ENCODE results near the gene EDARADD.
"Not testable (repeated sequence)": the region's sequence is repeated elsewhere in the genome, so short reads cannot be mapped to it uniquely, and the experiment has no call there.

The EDARADD gene

DNA sequence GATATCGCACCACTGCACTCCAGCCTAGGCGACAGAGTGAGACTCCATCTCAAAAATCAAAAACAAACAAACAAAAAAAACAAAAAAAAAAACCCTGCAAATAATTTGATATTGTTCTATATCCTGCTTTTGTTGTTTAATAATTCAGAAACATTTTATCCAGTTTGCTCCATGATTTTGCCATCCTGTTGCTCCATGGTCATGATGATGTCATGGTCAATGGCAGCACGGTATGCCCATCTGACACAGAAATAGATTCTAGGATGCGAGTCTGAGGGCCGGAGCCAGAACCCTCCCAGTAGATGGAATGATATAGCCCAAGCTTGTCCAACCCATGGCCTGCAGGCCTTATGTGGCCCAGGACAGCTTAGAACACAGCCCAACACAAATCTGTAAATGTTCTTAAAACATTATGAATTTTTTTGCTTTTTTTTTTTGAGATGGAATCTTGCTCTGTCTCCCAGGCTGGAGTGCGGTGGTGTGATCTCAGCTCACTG is 39.8 kb downstream of the EDARADD start:
- no peak for DNase-seq (ENCODE audit: low read depth)

DNA sequence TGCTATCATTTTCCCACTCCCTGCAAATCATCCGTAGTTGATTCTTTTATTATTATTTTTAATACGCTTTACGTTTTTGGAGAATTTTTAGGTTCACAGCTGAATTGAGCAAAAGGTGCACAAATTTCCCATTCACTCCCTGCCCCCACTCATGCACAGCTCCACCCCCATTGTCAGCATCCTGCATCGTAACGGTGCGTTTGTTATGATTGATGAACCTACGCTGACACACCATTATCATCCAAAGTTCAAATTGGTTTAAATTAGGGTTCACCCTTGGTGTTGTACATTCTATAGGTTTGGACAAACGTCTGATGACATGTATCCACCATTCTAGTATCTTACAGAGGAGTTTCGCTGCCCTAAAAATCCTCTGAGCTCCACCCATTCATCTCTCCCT is 44.5 kb downstream of the EDARADD start:
- DNase-seq (ENCODE audit: low read depth) = no peak

DNA sequence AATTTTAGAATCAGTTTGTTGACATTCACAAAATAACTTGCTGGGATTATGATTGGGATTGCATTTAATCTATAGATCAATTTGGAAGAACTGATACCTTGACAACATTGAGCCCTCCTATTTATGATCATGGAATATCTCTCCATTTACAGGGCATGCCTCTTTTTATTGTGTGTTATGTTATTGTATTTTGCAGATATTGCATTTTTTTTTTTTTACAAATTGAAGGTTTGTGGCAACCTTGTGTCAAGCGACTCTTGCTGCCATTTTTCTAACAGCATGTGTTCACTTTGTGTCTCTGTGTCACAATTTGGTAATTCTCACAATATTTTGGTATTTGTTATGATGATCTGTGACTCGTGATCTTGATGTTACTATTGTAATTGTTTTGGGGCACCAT is 46.3 kb downstream of the EDARADD start:
- no peak for DNase-seq (ENCODE audit: low read depth)

DNA sequence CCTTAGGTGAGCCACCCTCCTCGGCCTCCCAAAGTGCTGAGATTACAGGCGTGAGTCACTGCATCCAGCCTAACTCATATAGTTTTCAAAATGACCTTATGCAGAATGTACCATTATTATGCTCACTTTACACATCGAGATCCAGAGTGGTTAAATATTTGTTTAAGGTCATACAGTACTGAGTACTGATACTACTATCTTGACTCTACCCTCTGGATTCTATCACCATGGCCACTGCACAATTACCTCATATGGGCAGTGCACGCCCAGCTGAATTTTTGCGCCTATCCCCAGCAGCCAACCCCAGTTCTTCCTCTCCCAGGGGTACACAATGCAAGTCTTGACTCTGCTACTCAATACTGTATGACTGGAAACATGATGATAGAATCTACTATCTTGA is 56.7 kb downstream of the EDARADD start:
- DNase-seq (ENCODE audit: low read depth) = no peak

DNA sequence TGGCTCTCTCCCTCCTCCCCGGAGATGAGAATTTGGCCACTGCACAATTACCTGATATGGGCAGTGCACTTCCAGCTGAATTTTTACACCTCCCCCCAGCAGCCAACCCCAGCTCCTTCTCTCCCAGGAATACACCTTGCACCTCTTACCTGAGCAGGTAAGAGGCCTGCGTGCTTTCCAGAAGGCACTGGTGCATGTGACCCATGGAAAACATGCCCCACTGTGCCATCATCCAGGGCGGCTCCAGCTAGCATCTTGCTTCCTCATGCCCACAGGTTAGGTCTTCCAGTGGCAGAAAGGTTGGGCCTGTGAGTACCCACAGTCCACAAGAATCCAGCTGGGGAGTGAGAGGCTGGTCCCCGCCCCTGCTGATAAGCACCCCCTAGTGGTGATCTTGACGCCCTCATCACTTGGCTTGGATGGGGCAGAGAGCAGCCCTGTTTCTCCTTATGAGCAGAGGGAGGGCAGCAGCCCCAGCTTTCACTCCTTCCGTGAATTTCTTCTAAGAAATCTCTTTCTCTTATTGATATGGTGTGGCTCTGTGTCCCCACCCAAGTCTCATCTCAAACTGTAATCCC is 57.8 kb downstream of the EDARADD start:
- peak; percentile 15 for DNase-seq (ENCODE audit: low read depth)

DNA sequence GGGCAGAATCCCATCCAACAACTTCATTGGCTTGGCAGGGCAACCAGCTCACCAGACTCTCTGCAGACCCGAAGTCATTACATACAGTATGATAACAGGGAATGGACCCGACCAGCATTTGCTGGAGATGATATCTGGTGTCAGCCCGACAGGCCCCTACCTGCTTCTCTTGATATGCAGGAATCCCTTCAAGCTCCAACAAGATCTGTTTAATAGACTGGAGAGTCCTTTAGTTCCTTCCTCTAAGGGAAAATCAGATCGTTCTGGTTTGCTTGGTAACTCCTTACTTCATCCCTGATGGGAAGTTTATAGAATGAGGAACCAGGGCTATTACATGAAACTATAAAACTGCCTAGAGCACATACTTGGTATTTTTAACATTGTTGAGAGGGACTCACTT is 61.2 kb downstream of the EDARADD start:
- no peak for DNase-seq (ENCODE audit: low read depth)

DNA sequence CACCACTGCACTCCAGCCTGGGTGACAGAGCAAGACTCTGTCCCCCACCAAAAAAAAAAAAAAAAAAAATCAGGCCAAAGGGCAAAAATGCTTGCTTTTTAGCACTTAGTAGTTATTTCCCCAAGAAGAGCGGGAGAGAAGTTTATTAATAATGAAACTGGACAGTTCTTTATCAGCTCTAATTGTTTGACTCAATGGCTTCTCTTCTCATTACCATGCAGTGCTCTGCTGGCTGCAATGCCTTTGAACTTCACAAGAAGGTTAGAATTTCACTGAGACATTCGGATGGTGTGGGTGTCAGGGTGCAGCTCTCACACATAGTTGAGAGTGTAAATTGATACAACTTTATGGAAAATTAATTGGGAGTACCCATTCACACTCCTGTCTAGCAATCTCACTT is 63.7 kb downstream of the EDARADD start:
- DNase-seq (ENCODE audit: low read depth) = no peak

DNA sequence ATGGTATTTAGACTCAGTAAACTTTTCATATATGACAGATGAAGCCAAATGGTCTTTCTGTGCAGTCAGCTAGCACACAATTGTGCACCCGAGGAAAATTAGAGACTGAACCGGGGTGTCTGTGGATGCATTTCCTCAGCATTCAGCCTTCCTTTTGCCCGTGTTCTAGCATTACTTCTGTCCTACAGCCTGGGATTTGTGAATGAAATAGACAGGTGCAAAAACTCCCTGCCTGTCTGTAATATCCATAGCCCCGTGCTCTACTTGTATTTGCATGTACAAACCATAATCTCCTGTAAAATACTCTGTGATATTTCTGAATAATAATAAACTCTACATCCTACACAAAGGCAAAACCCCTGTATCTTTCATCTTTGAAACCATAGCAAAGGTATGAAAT is 64.9 kb downstream of the EDARADD start:
- no peak for DNase-seq (ENCODE audit: low read depth)

DNA sequence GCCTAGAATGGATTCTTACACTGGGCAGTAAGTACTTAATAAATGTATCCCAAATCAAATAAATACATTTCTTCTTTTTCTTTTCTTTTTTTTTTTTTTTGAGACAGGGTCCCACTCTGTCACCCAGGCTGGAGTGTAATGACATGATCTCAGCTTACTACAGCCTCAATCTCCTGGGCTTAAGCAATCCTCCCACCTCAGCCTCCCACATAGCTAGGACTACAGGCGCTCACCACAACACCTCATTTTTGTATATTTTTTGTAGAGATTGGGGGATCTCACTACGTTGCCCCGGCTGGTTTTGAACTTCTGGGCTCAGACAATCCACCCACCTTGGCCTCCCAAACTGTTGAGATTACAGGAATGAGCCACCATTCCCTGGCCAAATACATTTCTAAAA is 66.0 kb downstream of the EDARADD start:
- no peak for DNase-seq (ENCODE audit: low read depth)

DNA sequence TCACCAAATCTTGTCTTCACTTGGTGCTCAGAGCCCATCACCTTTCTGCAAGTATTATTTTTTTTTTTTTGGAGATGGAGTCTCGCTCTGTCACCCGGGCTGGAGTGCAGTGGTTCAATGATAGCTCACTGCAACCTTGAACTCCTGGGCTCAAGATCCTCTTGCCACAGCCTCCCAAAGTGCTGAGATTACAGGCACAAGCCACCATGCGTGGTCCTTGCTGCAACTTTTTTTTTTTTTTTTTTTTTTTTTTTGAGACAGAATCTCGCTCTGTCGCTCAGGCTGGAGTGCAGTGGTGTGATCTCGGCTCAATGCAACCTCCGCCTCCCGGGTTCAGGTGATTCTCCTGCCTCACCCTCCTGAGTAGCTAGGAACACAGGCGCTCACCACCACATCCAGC is 70.1 kb downstream of the EDARADD start:
- not testable (repeated sequence) for DNase-seq (ENCODE audit: low read depth)

DNA sequence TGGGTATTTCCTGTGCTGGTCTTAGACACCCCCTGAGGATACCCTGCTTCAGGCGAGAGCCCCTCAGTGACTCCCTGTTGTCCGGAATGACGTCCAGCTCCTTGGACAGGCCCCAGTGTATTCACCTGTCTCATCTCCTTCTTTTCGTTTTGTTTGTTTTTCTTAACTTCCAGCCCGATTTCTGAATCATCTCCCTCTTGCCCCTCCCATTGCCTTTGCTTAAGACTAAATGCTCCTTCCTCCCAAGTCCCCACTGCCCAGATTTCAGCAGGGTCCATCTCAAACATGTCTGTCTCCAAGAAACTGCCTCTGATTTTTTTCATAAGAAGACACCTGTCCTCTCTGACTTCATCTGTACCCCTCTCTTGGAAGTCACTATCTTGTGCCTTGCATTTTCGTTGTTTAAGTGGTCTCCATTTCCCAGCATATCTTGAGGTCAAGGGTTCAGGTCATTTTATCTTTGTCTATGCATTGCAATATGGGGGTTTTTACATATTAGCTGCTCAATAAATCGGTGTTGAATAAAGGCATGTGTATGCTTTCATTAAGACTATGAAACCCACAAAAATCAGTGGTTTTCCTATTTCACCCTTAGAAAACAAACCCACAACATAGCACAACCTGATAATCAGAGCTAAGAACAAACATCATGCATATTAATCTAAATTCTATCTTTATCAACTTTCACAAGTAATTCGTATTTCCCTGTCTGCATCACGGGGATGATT is 71.3 kb downstream of the EDARADD start:
- DNase-seq (ENCODE audit: low read depth) = no peak

DNA sequence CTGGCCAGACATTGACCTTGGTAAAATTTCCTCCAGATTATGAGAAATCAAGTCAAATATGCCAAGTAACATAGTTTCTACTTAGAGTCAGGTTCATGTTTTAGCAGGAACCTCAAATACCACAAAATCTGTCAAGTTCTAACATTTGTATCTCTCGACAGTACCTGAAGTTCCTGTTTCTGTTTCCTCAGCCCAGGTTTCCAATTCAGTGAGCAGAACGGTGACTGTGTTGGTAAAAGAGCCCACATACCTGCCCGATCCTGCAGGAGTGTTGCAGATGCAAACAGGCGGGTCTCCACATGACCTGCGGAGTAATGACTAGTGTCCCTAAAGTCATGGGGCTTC is 71.8 kb downstream of the EDARADD start:
- no peak for DNase-seq (ENCODE audit: low read depth)

DNA sequence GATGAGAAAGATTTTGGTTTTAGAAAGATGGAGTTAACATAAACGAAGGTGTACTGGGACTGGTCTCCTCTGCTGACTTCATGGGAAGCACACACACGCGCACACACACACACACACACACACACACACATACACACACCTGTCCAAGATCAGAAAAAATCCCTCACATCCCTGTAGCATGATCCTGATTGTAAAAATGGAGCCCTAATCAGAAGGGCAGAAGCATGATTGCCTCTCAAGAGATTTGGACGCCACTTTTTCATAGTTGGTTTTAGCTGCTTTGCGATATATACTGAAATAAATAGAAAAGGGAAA is 73.2 kb downstream of the EDARADD start:
- DNase-seq (ENCODE audit: low read depth) = no peak

DNA sequence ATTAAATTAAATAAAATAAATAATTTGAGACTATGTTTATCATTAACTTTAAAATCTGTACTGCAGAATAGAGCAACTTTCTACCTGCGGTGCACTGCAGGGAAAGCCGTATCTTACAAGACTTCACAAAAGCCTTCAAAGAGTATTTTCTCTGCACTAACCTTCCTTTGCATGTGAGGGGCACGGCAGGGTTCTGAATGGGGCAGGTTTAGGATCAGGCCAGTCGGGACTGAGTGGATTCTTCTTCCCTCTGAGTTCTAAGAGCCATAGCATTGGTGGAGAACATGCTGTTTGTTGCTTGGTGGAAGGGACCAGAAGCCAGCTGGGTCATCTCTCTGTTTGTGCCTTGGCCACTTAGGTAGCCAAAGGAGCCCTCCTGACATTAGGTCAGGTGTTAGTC is 74.5 kb downstream of the EDARADD start:
- no peak for DNase-seq (ENCODE audit: low read depth)

DNA sequence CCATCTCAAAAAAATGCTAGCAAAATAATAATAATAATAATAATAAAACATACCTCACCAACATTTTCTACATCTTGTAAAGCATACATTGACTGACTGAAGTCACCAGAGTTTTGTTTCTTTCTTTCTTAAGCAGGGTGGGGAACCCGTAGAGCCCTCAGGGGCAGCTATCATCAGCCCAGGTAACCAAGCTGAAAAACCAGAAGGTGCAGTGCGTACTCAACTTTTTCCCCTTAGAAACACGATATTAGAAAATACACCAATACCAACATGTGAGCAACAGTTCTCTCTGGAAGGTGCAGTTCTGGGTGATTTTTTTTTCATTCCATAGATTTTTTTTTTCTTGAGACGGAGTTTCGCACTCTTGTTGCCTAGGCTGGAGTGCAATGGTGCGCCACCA is 75.4 kb downstream of the EDARADD start:
- DNase-seq (ENCODE audit: low read depth) = no peak

DNA sequence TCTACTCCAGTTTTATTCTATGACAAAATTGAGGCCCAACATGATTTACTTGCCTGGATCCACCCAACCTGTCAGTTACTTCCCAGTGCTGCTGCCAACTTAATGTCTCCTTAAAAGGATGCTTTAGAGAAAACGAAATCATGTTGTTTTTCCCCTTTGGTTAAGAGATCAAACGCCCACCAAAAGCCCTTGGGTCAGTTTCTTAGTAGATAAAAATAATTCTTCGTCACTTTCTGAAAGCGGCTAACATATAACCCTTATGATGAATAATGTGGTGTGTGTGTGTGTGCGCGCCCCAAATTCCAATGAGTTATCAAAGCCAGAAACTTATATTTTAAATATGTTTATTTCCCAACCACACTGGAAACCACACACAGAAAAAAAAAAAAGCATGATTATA is 77.0 kb downstream of the EDARADD start:
- DNase-seq (ENCODE audit: low read depth) = no peak

DNA sequence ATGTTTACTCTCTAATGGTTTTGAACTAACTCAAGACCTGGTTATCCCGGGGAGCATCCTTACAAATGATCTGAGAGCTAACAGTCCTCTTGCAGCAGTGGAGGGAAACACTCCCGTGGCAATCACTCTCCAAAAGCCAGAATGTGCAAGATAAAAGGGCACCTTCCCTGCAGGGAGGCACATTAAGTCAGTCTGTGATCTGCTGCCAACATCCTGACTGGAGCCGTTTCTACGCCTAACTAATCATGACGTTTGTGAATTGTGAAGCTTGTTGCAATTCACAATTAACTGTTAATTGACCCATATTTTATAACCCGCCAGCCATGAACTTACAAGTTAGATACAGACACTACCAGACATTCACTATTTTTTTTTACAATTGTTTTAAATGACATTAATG is 77.6 kb downstream of the EDARADD start:
- no peak for DNase-seq (ENCODE audit: low read depth)

DNA sequence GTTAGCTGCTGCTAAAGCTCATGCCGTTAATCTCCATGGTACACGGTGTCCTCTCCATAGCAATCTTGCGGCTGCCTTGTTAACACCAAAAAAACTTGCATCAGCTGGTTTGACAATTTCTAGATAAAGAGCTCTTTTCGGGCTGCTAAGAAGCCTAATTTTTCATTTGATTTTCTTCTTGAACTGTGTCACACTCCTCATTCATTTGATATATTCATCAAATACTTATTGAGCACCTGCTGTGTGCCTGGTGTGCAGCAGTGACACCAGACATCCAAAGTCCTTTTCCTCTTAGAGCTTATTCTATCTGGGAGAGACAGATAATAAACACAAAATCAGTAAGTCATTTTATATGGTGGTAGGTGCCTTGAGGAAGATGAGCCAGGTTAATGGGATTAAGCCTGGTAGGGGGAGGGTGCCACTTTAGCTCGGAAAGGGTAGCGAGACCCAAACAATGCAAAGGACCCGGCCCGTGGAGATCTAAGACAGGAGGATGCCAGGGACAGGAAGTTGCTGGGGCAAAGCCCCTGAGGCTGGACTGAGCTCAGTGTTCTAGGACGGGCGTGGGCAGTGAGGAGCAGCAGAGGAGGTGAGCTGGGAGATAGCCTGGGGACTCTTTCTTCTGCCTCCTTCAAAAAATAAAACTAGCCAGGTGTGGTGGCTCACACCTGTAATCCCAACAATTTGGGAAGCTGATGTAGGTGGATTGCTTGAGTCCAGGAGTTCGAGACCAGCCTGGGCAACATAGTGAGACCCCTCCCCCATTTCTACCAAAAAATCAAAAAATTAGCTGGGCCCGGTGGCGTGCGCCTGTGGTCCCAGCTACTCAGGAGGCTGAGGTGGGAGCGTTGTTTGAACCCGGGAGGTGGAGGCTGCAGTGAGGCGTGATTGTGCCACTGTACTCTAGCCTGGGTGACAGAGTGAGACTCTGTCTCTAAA is 79.0 kb downstream of the EDARADD start:
- DNase-seq (ENCODE audit: low read depth) = no peak

DNA sequence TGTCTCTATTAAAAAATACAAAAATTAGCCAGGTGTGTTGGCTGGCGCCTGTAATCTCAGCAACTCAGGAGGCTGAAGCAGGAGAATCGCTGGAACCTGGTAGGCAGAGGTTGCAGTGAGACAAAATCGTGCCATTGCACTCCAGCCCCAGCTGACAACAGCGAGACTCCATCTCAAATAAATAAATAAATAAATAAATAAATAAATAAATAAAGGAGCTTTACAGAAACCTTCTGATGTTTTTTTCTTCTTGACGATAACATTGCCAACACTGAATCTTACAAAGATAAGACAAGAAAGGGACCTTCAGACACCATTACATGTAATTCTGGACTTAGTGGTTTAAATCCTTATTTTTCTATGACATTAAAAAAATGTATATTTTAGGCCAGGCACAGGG is 81.9 kb downstream of the EDARADD start:
- DNase-seq (ENCODE audit: low read depth) = no peak

DNA sequence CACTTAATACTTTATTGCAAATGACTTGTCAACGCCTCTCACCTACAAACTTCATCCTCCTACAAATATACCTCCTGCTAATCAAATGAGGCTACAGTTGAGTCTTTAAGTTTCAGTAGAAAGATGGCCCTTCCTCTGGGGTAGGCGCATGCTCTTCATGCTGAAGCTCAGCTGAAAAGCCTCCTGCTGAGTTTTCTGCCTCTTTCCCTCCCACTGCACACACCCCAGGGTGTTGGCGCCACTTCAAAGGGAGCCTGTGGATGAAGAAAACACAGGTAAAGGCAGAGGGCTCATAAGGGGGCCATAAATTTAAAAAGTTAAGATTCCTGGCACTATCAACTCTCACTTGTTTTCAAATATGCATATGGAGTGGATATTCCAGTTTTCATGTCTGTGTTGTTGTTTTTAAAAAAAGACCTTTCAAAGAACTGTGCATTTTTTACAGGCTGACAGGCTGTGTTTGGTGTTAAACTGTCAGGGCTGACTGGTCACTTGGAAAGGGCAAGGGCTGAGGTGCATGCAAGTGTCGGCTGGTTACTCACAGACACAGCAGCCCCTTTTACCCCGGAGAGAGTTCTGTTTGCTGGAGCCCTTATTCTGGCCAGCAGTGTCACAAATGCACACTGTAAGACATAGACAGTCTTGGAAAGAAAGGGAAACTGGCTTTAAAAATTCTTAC is 86.8 kb downstream of the EDARADD start:
- DNase-seq (ENCODE audit: low read depth) = no peak

DNA sequence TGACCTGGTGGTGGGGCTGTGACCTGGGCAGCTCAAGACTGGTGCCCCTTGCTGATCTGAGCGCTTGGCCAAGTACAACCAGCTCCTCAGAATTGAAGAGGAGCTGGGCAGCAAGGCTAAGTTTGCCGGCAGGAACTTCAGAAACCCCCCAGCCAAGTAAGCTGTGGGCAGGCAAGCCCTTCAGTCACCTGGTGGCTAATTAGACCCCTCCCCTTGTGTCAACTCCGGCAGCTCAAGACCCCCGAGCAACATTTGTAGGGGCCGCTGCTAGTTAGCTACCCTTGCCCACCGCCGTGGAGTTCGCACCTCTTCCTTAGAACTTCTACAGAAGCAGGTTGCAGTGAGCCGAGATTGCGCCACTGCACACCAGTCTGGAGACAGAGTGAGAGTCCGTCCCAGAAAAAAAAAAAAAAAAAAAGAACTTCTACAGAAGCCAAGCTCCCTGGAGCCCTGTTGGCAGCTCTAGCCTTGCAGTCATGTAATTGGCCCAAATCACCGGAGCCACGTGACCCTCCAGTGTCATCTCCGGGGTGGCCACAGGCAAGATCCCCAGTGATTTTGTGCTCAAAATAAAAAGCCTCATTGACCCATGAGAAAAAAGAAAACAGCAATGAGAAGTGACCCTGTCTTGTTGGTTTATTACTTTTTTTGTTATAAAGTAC is 90.4 kb downstream of the EDARADD start:
- DNase-seq (ENCODE audit: low read depth) = no peak

Measured in T follicular helper cell (primary cell).